Heart left ventricle (tissue), 16 donors: ENCODE data around the gene APOB. TPM values are rescaled to one million over a fixed set of nuclear protein-coding genes. Genes with fewer than 3 reads are reported as not detected.

Source experiments
- ATAC-seq, 4 donors: fragments of 200-7000 bp; cut with Tn5 transposase; one replicate each; pipeline ENCODE4 v1.9.1; 2020 to 2022; ENCODE audit warnings: moderate library complexity in 4 of 4, mild to moderate bottlenecking in 3 of 4, moderate number of reproducible peaks in 1 of 4
- DNase-seq, 5 donors: peaks; one replicate each; pipeline ENCODE4 v3.0.0-alpha.2; 2020
- H3K27ac ChIP-seq, 12 donors: fragments of 200-600 bp; sonication (generic) in 4 of 12; one replicate each; pipeline versions ENCODE4 v1.5.0 to v1.8.0; 2016 to 2022; ENCODE audit warnings: mild to moderate bottlenecking in 2 of 12
- H3K27me3 ChIP-seq, 9 donors: fragments of 200-600 bp; sonication (generic) in 2 of 9; one replicate each; pipeline versions ENCODE4 v1.5.1 to v1.8.0; 2016 to 2022; ENCODE audit warnings: mild to moderate bottlenecking in 3 of 9
- H3K36me3 ChIP-seq, 9 donors: fragments of 200-600 bp; sonication (generic) in 2 of 9; one replicate each; pipeline versions ENCODE4 v1.5.0 to v1.8.0; 2018 to 2022; ENCODE audit warnings: mild to moderate bottlenecking in 2 of 9
- H3K4me1 ChIP-seq, 12 donors: fragments of 200-600 bp; sonication (generic) in 4 of 12; one replicate each; pipeline versions ENCODE4 v1.5.0 to v1.8.0; 2016 to 2022; ENCODE audit warnings: mild to moderate bottlenecking in 3 of 12
- H3K4me3 ChIP-seq, 12 donors: fragments of 200-600 bp; sonication (generic) in 4 of 12; one replicate each; pipeline versions ENCODE4 v1.5.0 to v1.8.0; 2017 to 2022; ENCODE audit warnings: mild to moderate bottlenecking in 9 of 12, moderate library complexity in 4 of 12
- H3K9me3 ChIP-seq, 12 donors: fragments of 200-600 bp; sonication (generic) in 4 of 12; one replicate each; pipeline versions ENCODE4 v1.5.0 to v1.8.0; 2016 to 2022; ENCODE audit warnings: mild to moderate bottlenecking in 1 of 12
- POLR2A ChIP-seq, 2 donors: fragments of 450-650 bp; IDR thresholded peaks; one replicate each; pipeline ENCODE4 v1.6.1; 2017; ENCODE audit warnings: antibody characterized with exemption in 2 of 2, mild to moderate bottlenecking in 2 of 2, moderate library complexity in 2 of 2
- WGBS, 4 donors: extraction: QIAGEN DNeasy Blood & Tissue Kit in 2 of 4; methylation state at CpG; one replicate each; pipeline versions ENCODE4 v1.1.5 to v1.1.7; 2013 to 2018; 5-methylcytosine and 5-hydroxymethylcytosine counted together
- intact Hi-C, 10 donors: fragments of 100-400 bp; cut with DNase I; formaldehyde crosslinking; loops; one replicate each; pipeline versions ENCODE4 v1.11.1 to v1.14.2; 2022
- polyA plus RNA-seq, 2 donors: library from polyadenylated mRNA; stranded (reverse); fragments of 200-250 nt; gene quantifications; one replicate each; pipeline ENCODE4 v1.2.3, GENCODE V29; 2013
- total RNA-seq, 9 donors: library from RNA; depleted of rRNA in 2 of 9; stranded (reverse); fragments of >200 nt in 2 of 9; fragmentation: NEBNext Ultra II Directional in 3 of 9; extraction: Animal tissue kit (Norgen Biotek cat#: 25700) in 3 of 9; gene quantifications; one replicate each; pipeline versions ENCODE4 v1.1.0 to v1.2.4, GENCODE V29; 2016 to 2023
- TF ChIP-seq, protein P1 (sequence below), 12 donors: fragments of 200-600 bp; sonication (generic) in 4 of 12; IDR thresholded peaks; one replicate each; pipeline versions ENCODE4 v1.5.0 to v1.8.0; 2018 to 2022; ENCODE audit warnings: antibody characterized with exemption in 12 of 12, mild to moderate bottlenecking in 5 of 12
- donor health status: ischemic (EF 13 %, LVEDD 7.1; RV severe dilation, severe dysfunction).
- donor health status: healthy with polysubstance abuse.
- donor health status: DM: no; HTN: yes; CAD: no.
- donor health status: DM: no; HTN: no; CAD: no.
- donor health status: ischemic (EF 25% LVEDD 6.9; RV normal size, moderate dysfunction).
- donor health status: ischemic (EF 25% LVEDD 5.7; RV mildly dilated, moderate dysfunction).
- donor health status: healthy.
- donor health status: DM: yes; HTN: yes; CAD: no.
- donor health status: ischemic (EF 35%, LVEDD 5.7; RV mildly dilated, moderate dysfunction).
- donor health status: nonischemic (EF 11% LVEDD 7.7; RV severe dilation, severe dysfunction).
- donor health status: DM: yes; HTN: yes; CAD: no.
- donor health status: PGD.
- donor health status: ischemic (EF 29% LVEDD 5.4; RV normal size, mild dysfunction).
- donor health status: nonischemic (EF 23%, LVEDD 6.1; RV moderate dilation, normal function).

The APOB gene
- total and polyA plus RNA-seq, 11 donors = 0.72 to 55.6 (median 11.3) TPM

DNA sequence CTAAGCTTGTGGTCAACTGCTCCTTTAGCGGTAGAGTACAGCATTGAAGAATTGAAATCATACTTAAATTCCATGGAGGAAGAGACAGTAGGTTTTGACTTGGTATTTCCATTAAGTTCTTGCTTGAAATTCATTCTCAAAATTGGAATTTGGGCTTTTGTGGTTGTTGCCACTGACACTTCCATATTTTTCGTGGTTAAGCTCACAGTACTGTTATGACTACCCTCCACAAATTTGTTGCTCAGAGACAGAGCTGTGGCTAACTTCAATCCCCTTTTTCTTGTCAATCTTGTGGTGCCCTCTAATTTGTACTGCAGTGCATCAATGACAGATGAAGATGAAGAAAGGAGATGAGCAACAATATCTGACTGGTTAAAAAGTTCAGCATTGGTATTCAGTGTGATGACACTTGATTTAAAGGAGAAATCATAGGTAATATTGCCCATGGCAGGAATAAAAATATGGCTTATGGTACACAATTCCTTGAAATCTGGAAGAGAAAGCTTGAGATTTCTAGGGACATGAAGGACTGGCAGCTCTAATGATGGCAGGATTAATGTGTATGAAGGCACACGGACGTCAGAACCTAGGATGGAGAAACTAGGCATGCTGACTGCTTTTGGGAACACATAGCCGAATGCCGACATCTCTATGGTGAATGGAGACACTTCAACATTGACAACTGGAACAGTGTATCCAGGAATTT, 37.3 kb downstream of the APOB start:
- Histone ChIP-seq H3K27ac (no peak overlapping the region), H3K9me3 (no peaks in the 10 kb centered on the region), H3K4me1 (no peaks in the 10 kb centered on the region), H3K4me3 (no peak overlapping the region), H3K27me3 (no peaks in the 10 kb centered on the region), H3K36me3 (peaks cover 0 to 4% (median 0%) of the 10 kb centered on the region in 9 donors)
- TF ChIP-seq POLR2A (IDR thresholded peaks at IDR 0.05) = no peak
- TF ChIP-seq, protein P1, sequence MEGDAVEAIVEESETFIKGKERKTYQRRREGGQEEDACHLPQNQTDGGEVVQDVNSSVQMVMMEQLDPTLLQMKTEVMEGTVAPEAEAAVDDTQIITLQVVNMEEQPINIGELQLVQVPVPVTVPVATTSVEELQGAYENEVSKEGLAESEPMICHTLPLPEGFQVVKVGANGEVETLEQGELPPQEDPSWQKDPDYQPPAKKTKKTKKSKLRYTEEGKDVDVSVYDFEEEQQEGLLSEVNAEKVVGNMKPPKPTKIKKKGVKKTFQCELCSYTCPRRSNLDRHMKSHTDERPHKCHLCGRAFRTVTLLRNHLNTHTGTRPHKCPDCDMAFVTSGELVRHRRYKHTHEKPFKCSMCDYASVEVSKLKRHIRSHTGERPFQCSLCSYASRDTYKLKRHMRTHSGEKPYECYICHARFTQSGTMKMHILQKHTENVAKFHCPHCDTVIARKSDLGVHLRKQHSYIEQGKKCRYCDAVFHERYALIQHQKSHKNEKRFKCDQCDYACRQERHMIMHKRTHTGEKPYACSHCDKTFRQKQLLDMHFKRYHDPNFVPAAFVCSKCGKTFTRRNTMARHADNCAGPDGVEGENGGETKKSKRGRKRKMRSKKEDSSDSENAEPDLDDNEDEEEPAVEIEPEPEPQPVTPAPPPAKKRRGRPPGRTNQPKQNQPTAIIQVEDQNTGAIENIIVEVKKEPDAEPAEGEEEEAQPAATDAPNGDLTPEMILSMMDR (IDR thresholded peaks at IDR 0.05) = no peak
- no peak for ATAC-seq
- WGBS, 4 donors = 75 to 82% (median 79%) methylated on average over 6 of the region's 6 CpGs
- no peak for DNase-seq
- intact Hi-C loops = no loop called here

DNA sequence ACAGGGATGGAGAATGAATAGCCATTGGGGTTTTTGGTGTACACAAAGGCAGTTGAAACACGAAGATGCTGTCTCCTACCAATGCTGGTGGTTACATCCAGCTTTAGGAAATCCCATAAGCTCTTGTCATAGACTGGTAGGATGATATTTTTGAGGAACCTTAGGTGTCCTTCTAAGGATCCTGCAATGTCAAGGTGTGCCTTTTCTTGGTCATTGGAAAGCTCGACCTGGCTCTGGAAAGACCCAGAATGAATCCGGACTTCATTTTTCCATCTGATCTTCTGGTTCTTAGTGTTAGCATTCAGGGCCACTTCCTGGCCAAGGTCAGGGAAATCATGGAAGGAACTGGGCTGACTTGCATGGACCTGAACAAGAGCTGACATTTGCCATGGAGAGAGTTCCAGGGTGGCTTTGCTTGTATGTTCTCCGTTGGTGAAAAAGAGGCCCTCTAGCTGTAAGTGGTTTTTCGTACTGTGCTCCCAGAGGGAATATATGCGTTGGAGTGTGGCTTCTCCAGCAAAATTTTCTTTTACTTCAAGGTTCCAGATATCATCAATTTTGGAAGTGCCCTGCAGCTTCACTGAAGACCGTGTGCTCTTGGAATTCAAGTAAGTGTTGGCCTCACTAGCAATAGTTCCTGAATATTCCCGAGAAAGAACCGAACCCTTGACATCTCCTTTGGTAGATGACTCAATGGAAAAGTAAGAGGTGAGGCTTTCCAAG, 38.0 kb downstream of the APOB start:
- intact Hi-C loops = no loop called here
- Histone ChIP-seq H3K4me1 (no peaks in the 10 kb centered on the region), H3K27ac (no peak overlapping the region), H3K36me3 (peaks cover 0 to 4% (median 0%) of the 10 kb centered on the region in 9 donors), H3K27me3 (no peaks in the 10 kb centered on the region), H3K9me3 (no peaks in the 10 kb centered on the region), H3K4me3 (no peak overlapping the region)
- TF ChIP-seq, protein P1 (IDR thresholded peaks at IDR 0.05) = no peak
- no peak for TF ChIP-seq POLR2A (IDR thresholded peaks at IDR 0.05)
- no peak for DNase-seq
- 83 to 89% (median 86%) methylated on average over 8 to 9 of the region's 9 CpGs for WGBS, 4 donors
- no peak for ATAC-seq

DNA sequence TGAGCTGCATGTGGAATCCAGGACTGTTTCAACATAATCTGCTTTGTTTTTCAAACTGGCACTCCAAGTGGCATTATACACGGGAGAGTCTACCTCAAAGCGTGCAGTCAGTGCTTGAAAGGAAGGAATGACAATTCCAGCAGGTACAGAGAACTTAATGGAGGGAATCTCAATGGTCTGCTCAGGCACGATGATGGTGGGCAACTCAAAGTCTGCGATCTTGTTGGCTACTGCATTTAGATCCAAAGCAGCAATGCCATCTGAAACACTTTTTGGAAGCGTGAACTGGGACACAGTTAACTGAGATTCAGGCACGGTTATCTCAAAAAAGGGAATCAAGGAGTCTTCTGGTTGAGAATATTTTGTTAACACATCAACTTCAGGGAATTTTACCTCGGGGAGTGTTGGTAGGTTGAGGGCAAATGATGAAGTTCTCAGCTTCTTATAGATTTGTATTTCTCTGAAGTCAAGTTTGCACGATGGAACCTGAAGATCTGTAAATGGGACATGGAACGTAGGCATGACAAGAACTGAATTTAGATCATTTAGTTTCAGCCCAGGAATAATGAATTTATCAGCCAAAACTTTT, 38.7 kb downstream of the APOB start:
- DNase-seq (no peak), ATAC-seq (no peak)
- H3K4me3 ChIP-seq = no peak overlapping the region
- H3K9me3 ChIP-seq = no peaks in the 10 kb centered on the region
- H3K4me1 ChIP-seq = no peaks in the 10 kb centered on the region
- no peak overlapping the region for H3K27ac ChIP-seq
- H3K27me3 ChIP-seq = no peaks in the 10 kb centered on the region
- 83 to 86% (median 85%) methylated on average over 9 of the region's 9 CpGs for WGBS, 4 donors
- intact Hi-C loops = no loop called here
- peaks cover 0 to 4% (median 0%) of the 10 kb centered on the region in 9 donors for H3K36me3 ChIP-seq
- TF ChIP-seq, protein P1 (IDR thresholded peaks at IDR 0.05) = no peak
- no peak for TF ChIP-seq POLR2A (IDR thresholded peaks at IDR 0.05)

DNA sequence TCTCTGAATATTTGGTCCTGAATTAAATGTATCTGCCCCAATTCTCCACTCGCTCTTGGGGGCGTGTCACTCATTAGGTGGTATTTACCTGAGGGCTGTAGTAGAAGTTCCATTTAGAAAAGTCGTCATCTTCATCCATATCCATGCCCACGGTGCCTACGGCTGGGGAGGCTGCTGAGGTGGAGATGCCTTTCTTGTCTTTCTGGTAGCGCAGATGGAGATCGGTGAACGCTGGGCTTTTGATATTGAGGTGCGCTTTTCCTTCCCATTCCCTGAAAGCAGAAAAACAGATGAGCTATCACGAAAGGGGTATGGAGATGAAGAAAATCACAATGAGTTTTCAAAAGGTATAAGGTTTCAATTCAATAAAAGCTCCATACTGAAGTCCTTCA, 39.7 kb downstream of the APOB start:
- H3K4me3 ChIP-seq = no peak overlapping the region
- TF ChIP-seq POLR2A (IDR thresholded peaks at IDR 0.05) = no peak
- TF ChIP-seq, protein P1 (IDR thresholded peaks at IDR 0.05) = no peak
- no peak for ATAC-seq
- peaks cover 0 to 4% (median 0%) of the 10 kb centered on the region in 9 donors for H3K36me3 ChIP-seq
- no peaks in the 10 kb centered on the region for H3K4me1 ChIP-seq
- H3K27me3 ChIP-seq = no peaks in the 10 kb centered on the region
- H3K9me3 ChIP-seq = no peaks in the 10 kb centered on the region
- intact Hi-C loops = no loop called here
- 90 to 93% (median 91%) methylated on average over 10 of the region's 10 CpGs for WGBS, 4 donors
- H3K27ac ChIP-seq = no peak overlapping the region
- DNase-seq = no peak
